CD1c-positive myeloid dendritic cell (primary cell): Measurements from ENCODE around the gene MFSD6.
"Not testable (repeated sequence)": the region's sequence is repeated elsewhere in the genome, so short reads cannot be mapped to it uniquely, and the experiment has no call there.

Experiments used
- DNase-seq: peaks from one replicate; pipeline ENCODE4 v3.0.0-alpha.2; 2016; ENCODE audit errors: extremely low spot score

The MFSD6 gene

DNA sequence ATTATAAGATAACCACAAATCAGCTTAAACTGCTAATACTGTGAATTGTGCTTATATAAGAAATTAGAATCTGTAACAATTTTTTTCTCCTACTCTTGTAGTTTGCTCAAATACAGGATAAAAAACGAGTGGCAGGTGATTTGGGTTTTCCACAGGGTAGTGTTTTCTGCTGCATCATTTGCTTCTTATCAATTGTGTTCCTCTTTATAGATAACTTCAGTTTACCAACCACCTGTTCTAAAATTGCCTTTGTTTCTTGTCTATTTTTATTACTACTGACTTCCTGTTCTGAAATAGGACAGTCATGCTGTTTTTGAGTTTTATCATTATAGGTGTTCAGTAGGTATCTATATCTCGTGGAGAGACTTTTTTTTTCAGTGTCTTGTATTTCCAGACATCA is 56.9 kb downstream of the MFSD6 start:
- no peak for DNase-seq

DNA sequence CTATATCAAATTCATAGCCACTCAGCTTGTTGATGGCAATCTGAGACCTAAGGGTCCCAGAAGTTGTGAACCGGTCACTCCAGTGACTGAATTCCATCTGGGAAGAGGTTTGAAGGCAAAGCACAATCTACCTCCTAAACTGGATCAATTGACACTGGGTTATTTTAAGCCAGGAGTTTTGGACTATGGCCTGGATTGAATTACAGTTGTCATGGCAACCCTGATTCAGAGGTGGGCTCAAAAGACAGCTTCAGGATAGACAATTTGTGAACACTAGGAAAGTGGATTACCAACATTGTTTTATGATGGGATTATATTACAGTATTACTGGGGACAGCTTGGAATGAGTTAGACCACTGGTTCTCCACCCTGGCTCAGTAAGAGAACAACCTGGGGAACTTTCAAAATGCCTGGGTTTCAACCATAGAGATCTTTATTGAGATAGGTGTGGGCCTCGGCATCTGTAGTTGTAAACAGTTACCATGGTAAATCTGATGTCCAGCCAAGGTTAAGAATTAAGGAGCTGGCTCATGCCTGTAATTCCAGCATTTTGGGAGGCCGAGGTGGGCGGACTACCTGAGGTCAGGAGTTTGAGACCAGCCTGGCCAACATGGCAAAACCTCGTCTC is 58.8 kb downstream of the MFSD6 start:
- DNase-seq = no peak

DNA sequence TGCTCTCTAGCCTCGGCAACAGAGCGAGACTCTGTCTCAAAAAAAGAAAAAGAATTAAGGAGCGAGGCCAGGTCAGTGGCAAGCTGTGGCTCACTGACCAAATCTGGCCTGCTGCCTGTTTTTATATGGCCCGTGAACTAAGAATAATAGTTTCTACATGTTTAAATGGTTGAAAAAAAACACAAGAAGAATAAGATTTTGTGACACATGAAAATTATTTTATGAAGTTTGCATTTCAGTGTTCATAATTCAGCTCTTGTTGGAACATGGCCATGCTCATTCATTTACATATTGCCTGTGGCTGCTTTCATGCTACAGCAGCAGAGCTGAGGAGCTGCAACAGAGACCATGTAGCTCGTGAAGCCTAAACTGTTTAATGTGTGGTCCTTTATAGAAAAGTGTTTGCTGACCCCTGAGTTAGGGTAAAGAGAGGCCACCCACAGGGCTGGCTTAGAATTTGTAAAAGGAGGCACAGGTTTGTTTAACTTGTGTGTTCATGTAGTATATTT is 59.5 kb downstream of the MFSD6 start:
- no peak for DNase-seq

DNA sequence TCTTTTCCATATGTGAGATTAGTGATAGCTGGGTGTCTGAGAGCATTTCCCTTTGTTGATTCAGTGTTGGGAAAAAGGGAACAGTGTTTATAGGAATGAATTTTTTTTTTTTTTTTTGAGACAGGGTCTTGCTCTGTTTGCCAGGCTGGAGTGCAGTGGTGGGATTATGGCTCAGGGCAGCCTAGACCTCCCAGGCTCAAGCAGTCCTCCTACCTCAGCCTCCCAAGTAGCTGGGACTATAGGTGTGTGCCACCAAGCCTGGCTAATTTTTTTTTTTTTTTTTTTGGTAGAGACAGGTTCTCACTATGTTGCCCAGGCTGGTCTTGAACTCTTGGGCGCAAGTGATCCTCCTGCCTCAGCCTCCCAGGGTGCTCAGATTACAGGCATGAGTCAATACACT is 60.2 kb downstream of the MFSD6 start:
- DNase-seq = not testable (repeated sequence)

DNA sequence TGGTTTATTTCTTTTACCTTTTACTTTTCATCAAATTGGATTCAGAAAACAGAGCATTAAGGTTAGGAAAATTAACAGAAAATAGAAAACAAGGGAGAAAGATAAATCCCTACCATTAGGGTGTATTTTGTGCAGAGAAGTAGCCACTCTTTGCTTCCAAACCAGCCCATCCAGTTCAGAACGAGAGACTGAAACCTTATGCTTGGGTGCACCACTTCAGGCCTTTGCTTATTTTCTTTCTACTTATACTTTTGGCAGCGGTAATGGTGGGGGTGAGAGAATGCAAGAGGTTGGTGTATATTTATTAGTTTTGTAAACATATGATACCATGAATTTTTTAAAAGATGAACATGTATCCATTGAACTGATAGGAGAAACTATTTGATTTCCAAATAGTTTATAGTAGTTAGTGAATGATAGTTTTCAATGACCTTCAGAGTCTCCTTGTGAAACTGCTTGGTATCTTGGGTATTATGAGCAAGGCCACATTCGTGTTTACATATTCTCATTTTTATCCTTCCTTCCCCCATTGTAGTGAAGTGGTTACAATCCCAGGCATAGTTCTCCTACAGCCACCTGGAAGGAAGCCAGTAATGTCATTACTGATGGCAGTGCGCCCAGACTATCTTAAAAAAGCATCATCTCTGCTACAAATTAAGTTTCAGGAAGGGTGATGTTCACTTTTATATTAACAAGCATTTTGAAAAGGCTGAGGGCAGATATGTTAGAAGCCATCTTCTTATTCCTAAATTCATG is 60.8 kb downstream of the MFSD6 start:
- DNase-seq = peak; percentile 19

DNA sequence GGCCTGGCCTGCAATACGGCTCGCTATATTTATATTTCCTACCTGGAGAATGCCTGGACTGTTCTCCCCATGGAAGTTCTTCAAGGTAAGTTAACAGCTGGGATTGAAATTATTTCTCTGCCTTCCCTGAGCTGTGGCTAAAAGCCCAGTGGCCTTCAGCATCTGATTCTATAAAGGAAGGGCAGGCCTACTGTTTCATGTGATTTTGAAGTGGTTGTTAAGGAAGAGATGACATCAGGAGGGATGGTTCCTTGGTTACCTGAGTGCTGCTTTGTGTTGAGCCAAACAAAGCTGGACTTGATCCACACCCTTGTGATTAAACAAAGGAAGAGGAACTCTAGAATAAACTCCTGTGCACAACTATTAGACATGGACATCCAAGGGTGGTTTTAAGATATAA is 61.6 kb downstream of the MFSD6 start:
- peak; percentile 51 for DNase-seq

DNA sequence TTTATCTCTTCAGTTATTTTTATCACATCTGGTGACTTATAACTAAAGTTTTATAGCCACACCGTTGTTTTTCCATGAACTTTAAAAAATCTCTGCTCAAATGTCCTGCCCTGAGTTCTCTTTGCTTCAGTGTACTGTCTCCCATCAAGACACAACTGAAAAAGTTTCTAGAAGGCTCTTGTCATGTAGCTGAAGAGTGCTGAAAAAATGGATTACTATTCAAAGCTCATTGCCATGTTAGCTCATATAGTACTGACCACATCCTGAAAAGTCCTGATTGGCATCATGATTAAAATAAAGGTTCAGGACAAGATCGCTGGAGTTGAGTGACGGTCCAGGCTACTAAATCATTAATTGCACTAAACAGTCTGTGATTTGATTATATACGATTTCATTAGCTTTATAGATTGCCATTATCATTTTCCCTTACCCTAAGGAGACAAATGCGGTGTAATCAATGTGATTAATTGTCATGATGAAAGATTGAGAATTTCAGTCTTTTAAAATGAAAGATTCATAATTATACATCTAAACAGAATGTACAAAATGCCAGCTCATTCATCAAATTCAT is 62.2 kb downstream of the MFSD6 start:
- DNase-seq = no peak

DNA sequence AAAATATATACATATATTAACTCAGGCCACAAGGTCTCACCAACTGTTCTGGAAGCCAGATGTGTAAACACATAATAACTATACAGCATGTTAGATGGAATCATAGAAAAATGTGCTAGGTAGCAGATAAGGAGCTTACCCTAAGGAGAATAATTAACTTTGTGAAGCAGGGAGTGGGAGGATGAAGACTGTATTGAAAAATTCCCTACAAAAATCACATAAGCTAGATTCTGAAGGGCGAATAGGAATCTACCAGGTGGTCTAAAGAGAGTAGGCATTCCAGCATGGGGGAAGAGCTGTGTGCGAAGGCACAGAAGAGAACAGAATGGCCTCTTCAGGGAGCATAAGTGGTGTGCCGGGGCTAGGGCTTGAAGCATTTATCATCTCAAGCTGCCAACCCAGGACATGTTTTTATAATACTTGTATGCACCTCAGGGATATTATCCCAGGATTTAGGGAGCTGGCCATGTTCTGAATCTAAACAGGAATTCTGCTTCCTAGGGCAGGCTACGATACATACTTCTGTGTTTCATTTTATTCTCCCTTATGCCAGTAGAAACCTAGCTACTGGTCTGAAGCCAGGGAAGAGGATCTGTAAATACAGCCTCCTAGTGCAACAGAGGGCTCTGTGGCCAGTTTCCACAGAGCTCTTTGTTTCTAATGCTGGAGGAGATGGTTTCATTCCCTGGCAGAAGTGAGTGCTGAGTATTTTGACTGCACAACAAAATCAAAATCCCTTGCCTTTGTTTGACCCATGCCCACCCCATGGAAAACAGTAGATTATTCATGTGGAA is 69.7 kb downstream of the MFSD6 start:
- DNase-seq = no peak

DNA sequence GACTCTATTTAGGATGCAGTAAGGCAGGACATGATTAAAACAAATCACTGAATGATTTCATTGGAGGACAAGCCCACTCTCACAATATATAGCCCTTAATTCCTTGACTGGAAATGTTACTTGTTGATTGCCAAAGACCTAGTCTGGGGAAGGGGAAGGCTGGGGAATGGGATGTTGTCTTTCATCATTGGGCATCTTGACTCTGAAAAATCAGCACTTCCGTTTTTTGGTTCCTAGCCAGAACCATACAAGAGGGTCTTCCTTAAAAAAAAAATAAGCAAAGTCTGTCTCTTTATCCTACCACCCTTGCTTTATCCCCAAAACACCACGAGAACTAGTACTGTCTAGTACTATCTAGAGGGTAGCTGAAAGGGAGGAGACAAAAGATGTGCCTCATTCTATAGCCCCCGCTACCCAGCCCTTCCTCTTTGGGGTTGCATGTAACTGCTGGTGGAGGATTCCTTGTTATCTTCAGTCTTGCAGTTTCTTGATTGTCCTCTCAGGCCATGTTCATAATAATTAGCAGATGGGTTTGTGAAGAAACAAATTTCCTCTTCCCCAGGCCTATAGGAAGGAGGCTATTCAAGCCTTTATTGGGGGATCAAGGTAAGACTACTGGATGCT is 70.5 kb downstream of the MFSD6 start:
- DNase-seq = no peak

DNA sequence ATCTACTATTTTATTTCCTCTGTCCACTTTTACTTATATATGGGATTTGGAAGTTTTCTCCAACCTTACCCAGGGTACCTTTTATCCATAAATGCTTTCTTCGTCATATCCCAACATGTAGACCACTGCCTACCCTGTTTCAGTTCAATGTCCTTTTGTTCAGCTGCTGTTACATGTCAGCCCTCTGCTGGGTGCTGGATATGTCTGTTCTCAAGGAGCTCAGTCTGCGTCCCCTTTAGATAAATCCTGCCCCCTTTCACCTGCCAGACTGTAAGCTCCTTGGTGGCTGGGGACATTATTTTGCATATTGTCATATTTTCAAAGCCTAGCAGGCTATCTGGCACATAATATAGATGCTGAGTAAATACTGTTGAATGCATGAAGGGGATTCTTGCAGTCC is 73.2 kb downstream of the MFSD6 start:
- no peak for DNase-seq

DNA sequence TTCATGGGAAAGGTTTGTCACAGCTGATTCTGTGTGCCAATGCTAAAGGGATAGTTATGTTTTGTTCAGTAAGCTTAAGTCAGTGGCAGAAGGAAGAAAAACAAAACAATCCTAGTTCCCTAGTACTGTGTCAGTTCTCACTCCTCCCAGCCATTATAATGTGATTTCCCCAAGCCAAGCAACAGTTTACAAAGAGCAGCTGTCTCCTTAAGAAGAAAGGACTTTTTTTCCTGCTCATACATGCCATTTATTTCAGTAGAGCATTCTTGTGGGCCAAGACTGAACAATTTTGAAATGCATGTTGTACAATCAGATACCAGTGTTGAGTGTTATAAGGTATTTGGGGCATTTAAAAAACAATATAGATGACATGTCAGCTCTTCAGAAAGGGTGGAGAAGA is 74.3 kb downstream of the MFSD6 start:
- no peak for DNase-seq

DNA sequence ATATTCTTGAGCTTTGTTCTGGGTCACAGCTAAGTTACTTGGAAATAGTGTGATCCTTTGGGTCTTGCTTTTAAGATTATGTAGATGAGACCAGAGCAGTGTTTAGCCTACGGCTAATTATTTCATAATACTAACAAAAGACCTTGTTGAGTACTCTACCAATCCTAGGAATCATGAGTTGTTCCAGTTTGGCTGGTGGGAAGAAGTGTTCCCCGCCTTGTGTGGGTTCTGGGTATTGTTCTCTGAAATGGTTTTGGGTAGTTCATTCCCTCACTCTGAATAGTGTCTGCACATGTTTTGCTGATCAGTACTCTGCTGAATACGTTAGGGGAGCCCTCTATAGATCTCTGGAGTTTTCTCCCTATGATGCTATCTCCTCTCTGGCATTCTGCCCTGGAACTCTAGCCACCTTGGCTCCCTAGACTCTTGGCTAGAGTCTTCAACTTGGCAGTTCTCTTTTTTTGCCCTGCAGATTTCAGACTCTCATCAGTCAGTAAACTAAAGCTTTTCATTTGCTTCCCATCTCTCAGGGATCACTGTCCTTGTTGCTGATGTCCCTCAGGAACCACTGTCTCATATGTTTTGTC is 78.0 kb downstream of the MFSD6 start:
- DNase-seq = no peak

DNA sequence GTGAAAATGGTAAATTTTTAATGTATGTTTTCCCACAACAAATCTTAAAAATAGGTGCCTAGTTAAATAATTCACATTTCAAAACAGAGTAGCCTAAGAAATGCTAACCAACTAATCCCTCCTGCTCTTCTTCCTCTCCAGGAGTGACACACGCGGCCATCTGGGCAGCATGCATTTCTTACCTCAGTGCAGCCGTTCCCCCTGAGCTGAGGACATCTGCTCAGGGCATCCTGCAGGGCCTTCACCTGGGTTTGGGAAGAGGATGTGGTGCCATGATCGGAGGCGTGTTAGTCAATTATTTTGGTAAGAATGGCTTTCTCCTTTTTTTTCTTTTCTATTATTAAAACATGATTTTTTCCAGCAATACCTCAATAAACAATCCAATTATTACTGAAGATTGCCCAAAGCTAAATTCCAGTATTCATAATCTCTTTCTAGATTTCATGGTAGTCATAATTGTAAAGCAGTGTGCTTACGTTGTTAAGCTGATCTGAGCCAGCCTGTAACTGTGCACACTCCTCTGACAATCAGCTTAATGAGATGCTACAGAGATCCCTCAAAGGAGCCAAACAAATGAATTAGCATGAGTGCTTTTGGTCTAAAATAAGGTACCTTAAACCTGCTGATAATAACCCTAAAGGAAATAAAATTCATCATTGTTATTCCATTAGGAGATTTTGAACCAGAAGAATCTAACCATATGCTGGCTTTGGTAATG is 80.5 kb downstream of the MFSD6 start:
- no peak for DNase-seq

DNA sequence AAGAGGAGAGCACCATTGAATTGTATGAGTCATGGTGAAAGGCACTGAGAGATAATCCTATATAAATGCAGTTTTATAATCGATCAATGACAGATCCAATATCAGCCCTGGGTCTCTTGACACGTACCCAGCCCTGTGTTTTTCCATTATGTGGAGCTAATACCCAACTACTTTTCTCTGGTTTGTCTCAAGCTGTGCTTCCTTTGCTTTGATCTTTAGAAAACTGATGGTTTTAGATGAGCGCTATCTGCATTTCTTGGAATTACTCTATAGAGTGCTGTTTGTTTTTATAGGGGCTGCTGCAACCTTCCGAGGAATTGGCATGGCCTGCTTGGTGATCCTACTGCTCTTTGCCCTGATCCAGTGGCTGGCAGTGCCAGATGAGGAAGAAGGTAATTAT is 81.3 kb downstream of the MFSD6 start:
- DNase-seq = no peak

DNA sequence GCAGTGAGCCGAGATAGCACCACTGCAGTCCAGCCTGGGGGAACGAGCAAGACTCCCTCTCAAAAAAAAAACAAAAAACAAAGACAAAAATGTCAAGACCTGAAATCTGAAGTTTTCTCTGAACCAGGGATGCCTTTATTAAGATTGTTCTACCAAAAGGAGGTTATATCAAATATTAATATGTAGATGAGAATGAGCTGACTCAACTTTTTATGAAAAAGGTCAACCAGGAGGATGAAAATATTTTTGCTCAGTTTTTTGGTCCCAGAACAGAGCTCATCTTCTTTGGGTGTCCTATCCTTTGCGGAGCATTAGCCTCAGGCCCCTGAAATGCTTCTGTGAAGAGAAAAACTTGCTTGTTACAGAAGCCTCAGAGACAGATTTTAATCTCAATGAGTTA is 82.3 kb downstream of the MFSD6 start:
- no peak for DNase-seq

DNA sequence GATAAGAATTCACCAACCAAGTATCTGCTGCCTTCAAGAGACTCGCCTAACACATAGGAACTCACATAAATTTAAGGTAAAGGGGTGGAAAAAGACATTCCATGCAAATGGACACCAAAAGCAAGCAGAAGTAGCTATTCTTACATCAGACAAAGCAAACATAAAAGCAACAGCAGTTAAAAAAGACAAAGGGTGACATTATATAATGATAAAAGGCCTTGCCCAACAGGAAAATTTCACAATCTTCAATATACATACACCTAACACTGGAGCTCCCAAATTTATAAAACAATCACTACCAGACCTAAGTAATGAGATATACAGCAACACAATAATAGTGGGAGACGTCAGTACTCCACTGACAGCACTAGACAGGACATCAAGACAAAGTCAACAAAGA is 84.9 kb downstream of the MFSD6 start:
- no peak for DNase-seq

DNA sequence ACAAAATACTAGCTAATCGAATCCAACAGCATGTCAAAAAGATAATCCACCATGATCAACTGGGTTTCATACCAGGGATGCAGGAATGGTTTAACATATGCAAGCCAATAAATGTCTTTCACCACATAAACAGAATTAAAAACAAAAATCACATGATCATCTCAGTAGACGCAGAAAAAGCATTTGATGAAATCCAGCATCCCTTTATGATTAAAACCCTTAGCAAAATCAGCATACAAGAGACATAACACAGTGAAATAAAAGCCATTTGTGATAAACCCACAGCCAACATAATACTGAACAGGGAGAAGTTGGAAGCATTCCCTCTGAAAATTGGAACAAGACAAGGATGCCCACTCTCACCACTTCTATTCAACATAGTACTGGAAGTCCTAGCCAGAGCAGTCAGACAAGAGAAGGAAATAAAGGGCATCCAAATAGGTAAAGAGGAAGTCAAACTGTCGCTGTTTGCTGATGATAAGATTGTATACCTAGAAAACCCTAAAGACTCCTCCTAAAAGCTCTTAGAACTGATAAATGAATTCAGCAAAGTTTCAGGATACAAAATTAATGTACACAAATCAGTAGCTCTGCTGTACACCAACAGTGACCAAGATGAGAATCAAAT is 86.6 kb downstream of the MFSD6 start:
- not testable (repeated sequence) for DNase-seq

DNA sequence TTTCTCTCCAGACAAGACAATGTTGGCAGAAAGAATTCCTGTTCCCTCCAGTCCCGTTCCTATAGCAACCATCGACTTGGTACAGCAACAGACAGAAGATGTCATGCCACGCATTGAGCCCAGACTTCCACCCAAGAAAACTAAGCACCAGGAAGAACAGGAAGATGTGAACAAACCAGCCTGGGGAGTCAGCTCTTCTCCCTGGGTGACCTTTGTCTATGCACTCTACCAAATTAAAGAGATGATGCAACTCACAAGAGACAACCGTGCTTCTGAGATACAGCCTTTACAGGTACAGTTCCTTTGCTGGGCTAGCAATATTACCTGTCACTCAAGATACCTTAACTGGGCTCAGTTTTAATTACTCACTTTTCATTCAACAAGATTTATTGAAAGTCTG is 89.3 kb downstream of the MFSD6 start:
- DNase-seq = no peak

DNA sequence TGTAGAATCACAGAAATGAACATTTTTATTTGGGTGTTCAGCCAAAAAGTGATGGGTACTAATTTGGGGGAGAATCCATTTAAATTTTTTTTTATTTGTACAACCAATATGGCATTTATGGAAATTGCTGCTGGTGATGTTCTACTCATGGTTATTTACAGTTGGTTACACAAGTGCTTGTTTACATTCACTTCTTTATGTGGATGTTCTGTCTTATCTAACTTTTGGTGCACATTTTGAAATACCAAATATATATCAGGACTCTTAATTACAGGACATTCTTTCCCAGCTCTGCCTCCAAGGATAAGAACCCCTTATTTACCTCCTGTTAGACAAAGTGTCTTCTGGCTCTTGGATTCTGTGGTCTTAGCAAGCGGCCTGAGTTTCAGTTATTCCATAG is 91.1 kb downstream of the MFSD6 start:
- no peak for DNase-seq

DNA sequence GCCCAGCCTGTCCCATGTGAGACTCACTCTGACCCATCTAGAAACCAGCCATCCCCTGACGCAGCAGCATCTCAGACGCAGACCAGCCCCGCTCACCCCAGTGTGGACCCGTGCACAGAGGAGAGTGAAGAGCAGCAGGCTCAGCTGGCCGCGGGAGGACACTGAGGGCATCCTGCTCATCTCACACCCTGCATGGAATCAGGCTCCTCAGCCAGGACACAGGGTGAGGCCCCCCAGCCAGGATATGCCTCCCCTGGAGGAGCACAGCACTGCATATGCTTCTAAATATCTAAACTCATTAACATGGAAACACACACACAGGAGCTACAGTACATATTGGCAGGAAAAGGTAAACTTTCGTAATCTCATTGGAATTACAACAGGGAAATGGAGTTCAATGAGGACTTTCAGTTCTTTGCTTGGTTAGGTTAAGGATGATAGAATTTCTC is 91.9 kb downstream of the MFSD6 start:
- DNase-seq = no peak
